PFSK-1 (cell line): ENCODE measurements around the gene C1orf159.

Experiments used
- POLR2AphosphoS5 ChIP-seq: IDR thresholded peaks from 2 replicates; pipeline ENCODE4 v1.6.1; 2012; ENCODE audit warnings: low read depth, mild to moderate bottlenecking, control low read depth, low read length, moderate library complexity
- REST ChIP-seq, 2 experiments: IDR thresholded peaks; 2 replicates each; pipeline versions ENCODE4 v1.6.1 to v1.8.0; 2011 to 2012; ENCODE audit warnings: low read depth in 2 of 2, low read length in 2 of 2, control low read depth in 1 of 2, inconsistent platforms in 1 of 2, mild to moderate bottlenecking in 1 of 2, moderate library complexity in 1 of 2; ENCODE audit not compliant: insufficient read depth in 1 of 2
- TAF1 ChIP-seq: IDR thresholded peaks from 2 replicates; pipeline ENCODE4 v1.6.1; 2012; ENCODE audit warnings: low read length, control low read depth, borderline replicate concordance; ENCODE audit not compliant: insufficient read depth

- no peak for TF ChIP-seq POLR2AphosphoS5
- TF ChIP-seq REST (IDR thresholded peaks at IDR 0.05; ENCODE audit: insufficient read depth in 1 of 2, low read depth in 2 of 2, low read length in 2 of 2): no peak
- TF ChIP-seq TAF1: no peak
Measured at GRCh38 chr1:1157033-1157365, 41.1 kb upstream of the C1orf159 start.
